MV-4-11 (cell line): ENCODE measurements around the gene ST6GALNAC5.
"Not testable (repeated sequence)": the region's sequence is repeated elsewhere in the genome, so short reads cannot be mapped to it uniquely, and the experiment has no call there.

Source experiments
- DNase-seq: peaks from one replicate; lab custom pipeline; 2025; lab: John Stamatoyannopoulos, UW

The ST6GALNAC5 gene

GRCh38 chr1:76939050-76939816 is 72.0 kb downstream of the ST6GALNAC5 start:
- peak; percentile 93 for DNase-seq

GRCh38 chr1:76939817-76940216 is 72.5 kb downstream of the ST6GALNAC5 start:
- DNase-seq, result peak; percentile 83

DNA sequence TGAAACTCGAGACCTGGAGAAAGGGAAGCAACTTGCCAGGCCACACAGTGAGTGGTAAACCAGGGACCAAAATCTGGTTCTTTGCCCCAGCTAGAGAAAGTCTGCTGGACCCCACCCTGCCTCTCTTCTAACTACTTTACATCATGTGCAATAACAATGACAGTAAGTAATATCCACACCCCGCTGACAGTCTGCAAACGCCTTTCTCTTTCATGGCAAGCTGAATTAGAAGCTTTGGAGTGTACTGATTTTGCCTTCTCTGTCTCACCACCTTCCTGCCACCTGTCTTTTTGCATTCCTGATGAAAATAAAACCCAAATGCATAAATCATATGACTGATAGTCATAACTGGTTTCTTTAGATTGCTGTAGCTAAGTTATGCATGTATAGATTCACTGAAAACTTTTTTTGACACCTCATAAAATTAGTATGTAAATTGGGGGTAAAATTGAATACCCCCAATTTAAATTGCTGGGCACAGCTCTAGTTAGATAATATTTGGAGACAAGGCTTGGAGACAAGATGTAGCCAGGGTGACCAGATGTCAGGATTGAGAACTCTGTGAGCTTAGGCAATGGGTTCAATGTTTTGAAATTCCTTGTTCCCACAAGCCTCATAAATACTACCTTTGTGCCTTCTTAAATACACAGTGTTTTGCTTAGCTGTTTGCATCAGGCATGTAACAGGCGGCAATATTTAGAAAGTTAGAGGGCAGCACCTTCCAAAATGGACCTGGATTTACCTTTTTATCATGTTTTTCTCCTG is 73.5 kb downstream of the ST6GALNAC5 start:
- peak; percentile 30 for DNase-seq

GRCh38 chr1:76942549-76942948 is 75.3 kb downstream of the ST6GALNAC5 start:
- no peak for DNase-seq

DNA sequence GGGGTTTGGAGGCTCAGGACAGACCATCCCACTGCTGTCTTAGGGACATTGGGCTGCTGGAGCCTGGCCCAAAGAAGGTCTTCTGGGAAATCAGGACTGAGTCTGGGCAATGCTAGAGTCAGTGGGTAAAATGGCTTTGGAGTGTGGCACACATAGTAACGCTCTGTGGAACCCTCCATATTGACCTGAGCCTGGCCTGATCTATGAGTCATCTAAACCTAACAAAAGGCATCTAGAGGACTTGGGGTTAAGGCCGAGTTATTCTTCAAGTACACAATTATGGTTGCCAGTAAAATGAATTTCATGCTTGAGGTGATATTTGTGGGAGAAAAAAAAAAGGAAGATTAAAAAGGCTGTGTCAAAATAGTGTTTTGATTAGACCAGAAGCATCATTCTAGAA is 77.7 kb downstream of the ST6GALNAC5 start:
- no peak for DNase-seq

DNA sequence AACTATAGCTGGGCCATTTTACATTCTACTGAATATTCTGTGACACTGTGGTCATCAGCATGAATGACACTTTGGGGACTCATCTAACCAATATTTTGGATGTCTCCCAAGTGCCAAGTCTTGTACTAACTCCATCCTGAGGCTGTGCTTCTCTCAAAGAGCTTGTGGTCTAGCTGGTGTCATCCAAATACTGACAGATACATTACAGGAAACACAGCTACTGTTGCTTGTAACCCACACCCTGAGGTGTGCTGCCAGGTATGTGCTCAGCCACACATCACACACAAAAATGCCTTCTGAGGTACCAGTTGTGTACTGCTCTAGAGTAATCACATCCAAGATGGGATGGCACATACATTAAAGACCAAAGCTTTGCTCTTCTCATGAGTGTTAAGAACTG is 81.6 kb downstream of the ST6GALNAC5 start:
- no peak for DNase-seq

- no peak for DNase-seq
These were observed 82.2 kb downstream of the ST6GALNAC5 start for GRCh38 chr1:76949503-76949902.

DNA sequence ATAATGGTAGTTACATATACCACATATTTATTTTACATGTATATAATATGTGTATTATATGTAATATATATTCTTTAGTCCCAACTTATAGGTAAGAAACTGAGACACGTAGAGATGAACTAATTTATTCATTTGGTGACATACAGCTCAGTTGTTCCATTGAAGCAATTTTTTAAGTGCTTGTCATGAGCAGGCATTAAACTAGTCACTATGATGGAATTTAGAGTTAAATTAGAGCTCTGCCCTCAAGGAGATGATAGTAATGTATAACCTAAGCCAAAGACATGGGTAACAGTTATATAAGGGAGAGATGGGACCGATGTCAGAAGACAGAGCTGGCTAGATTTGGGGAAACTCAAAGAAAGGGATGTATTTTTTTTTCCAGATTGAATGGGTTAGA is 83.0 kb downstream of the ST6GALNAC5 start:
- DNase-seq, result no peak

- no peak for DNase-seq
These were observed 83.9 kb downstream of the ST6GALNAC5 start for GRCh38 chr1:76951153-76951552.

GRCh38 chr1:76955652-76956051 is 88.4 kb downstream of the ST6GALNAC5 start:
- no peak for DNase-seq

DNA sequence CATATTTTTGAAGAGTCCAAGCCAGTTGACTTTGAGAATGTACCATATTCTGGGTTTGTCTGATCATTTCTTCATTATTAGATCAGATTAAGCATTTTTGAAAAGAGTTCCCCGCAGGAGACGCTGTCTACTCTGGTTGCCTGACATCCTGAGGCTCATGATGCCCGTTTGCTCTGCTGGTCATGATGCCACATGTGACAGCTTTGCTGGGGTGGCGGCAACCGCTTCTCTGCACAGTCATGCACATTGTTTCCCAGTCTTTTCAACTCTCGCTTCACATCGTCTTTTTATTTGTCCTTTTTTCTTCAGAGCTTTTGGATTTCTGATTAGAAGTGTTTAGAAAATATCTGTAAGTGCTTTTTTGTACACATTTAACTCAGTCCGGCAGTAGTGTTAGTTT is 90.7 kb downstream of the ST6GALNAC5 start:
- DNase-seq, result no peak

- no peak for DNase-seq
These were observed 91.5 kb downstream of the ST6GALNAC5 start for GRCh38 chr1:76958828-76959227.

DNA sequence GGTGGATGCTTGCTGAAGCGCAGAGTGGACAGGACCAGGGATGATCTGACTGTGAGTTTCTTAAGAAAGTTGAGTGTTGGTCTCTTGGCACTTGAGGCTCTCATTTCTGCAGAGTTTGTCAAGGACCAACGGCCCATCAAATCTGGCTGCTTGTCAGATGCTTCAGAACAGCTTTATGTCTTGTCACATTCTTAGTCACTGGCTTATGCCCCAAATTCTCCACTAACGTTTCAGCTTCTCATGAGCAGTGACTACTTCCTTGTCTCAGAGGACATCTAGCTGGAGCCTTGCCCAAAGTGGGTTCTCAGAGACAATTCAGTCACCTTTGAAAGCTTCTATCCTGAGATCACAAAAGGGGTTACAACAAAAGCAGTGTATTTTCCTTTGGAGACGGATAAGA is 92.3 kb downstream of the ST6GALNAC5 start:
- peak; percentile 12 for DNase-seq

DNA sequence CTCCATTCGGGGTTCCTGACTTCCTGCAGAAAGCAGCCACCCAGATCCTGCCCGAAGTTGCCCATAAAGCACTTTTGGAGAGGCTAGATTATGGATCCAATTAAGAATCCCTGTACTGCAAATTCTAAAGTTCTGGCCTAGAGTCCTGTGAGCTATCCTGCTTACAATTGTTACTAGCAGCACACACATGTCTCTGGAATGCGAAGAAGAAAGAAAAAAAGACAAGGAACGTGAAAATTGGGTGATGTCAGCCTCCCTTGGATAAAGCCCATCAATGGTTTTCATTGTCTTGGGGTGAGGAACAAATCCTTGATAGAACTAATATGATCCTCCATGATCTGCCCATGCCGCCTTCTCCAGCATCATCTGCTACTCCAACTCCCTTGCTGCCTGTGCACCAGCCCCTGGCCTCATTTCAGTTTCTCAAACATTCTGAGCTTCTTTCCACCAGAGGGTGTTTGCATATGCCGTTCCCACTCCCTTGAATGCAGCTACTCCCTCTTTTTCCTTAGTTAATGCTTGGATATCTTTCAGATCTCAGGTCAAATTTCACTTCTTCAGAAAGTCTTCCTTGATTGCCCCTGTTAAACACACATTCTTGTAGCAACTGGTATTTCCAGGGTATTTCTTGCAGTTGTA is 94.0 kb downstream of the ST6GALNAC5 start:
- no peak for DNase-seq

- DNase-seq, result no peak
These were observed 94.5 kb downstream of the ST6GALNAC5 start for GRCh38 chr1:76961820-76962207.

GRCh38 chr1:76981267-76981666 is 114.0 kb downstream of the ST6GALNAC5 start:
- not testable (repeated sequence) for DNase-seq

- no peak for DNase-seq
These were observed 122.7 kb downstream of the ST6GALNAC5 start for GRCh38 chr1:76989976-76990375.

- no peak for DNase-seq
These were observed 125.8 kb downstream of the ST6GALNAC5 start for GRCh38 chr1:76993036-76993435.

DNA sequence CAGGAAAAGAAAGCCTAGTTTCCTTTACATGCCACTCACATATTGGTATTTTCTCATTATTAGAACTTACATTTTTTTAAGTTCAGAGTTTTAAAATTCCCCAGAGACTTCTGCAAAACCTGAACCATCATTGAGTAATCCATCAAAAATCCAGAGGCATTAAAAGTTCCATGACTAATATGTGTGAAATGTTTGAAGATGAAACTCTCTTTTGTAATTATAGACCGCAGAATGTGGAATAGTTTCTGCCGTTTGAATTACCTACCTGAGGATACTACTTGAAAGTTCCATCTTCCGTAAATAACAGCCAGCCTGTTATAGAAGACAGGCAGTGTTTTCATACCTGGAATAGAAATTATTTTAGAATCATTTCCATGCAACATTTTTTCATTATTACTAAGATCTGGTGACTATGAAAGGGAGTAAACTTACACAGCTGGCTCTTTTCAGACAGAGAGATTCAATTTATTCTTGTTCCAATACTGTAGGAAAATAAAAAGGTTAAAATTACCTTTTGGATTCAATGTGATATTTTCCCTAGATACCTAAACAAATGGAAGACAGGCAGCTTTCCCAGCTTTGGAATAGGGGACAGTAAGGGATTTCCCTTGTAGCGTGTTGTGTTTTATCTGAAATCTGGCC is 131.4 kb downstream of the ST6GALNAC5 start:
- no peak for DNase-seq

DNA sequence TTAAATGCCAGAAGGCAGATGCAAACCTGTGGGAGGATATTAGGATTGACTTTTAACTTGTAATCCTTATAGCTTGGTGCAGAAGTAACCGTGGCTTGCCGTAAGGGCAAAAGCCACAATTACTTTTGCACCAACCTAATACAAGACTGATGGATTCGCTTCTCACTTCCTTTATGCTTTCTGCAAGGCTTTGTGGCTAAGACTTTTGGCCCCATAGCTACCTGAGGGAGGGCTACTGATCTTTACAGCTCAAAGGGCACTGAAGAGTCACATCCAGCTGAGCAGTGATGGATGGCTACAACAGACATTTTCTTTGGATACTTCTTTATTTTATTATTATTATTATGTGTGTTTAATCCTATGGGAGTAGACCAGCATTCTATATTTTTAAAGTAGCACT is 140.4 kb downstream of the ST6GALNAC5 start:
- DNase-seq, result no peak

GRCh38 chr1:77010937-77011336 is 143.7 kb downstream of the ST6GALNAC5 start:
- DNase-seq, result no peak

DNA sequence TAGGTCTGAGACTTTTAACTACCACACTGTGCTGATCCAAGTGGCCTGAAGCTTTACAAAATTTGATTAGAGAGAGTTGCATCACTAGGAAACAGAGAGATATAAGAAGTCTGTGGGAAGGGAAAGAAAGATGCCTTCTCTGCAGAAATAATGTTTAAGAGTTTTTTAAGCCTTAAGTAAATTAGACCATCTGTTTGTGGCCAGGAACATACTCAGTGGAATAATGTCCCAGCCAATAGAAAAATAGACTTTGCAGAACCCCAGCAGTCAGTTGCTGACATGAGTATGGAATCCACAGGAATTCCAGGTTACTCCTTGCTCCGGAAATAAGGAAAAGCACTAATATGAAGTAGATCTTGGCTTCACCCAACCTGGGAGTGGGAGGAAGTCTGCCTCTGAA is 144.8 kb downstream of the ST6GALNAC5 start:
- no peak for DNase-seq
